ENCODE data around the gene TARBP1.
"Not testable (repeated sequence)": the region's sequence is repeated elsewhere in the genome, so short reads cannot be mapped to it uniquely, and the experiment has no call there.

TARBP1 gene

GRCh38 chr1:234507089-234507488 is 28.1 kb upstream of the TARBP1 start:
- DNase-seq (ENCODE audit: low read depth in 2 of 2) = no peak

DNA sequence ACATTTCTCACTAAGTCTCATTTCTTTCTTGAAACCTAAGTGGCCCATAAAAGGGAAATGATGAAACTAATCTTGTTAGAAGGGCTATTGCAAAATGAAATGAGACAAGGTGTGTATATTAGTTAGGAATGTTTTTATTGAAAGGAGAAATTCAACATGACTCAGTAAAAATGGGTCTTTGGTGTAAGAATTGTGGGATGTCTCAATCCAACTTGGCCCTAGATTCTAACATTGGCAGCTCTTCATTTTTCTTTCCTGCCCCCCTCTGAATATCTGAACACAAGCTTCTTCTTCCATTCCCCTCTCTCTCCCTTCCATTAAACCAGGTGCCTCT is 26.8 kb upstream of the TARBP1 start:
- no peak for DNase-seq (ENCODE audit: low read depth in 2 of 2)

GRCh38 chr1:234504969-234505768 is 26.2 kb upstream of the TARBP1 start:
- no peak for DNase-seq (ENCODE audit: low read depth in 2 of 2)

GRCh38 chr1:234504251-234504650 is 25.3 kb upstream of the TARBP1 start:
- not testable (repeated sequence) for DNase-seq (ENCODE audit: low read depth in 2 of 2)

- DNase-seq (ENCODE audit: low read depth in 2 of 2) = no peak
These were observed 24.4 kb upstream of the TARBP1 start for GRCh38 chr1:234503193-234504050.

DNA sequence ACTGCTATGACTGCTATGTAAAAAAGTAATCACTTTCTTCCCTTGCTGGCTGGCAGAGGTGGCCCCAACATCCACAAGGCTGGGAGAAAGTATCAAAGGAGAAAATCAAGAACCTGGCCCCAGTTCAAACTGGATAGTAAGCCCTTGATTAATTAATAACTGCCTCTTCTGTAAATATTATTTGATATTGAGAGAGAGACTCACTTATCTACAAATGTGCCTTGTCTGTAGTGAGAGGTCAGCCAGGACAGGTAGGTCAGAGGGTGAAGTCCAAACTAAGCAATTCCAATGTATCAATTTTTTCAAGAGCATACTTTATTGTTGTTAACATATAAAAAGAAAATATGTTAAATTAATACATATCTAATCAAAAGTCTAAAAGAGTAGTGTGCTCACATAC is 23.8 kb upstream of the TARBP1 start:
- no peak for DNase-seq (ENCODE audit: low read depth in 2 of 2)

DNA sequence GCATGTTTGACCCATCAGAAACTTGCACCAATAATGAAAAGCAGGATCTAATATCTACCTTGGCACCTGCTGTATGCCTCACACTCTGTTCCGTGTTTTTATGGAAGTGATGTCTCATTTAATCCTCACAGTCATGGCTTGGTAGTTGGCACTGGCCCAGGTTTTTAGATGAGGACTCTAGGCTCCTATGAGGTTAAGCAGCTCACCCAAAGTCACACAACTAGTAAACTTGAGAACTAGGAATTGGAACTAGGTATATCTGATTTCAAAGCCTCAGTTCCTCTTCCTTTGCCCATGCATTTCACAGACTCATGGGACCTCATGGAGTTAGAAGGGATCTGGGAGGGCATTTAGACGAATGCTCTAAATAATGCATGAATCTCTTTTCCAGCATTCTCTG is 21.3 kb upstream of the TARBP1 start:
- no peak for DNase-seq (ENCODE audit: low read depth in 2 of 2)

- no peak for DNase-seq (ENCODE audit: low read depth in 2 of 2)
These were observed 20.9 kb upstream of the TARBP1 start for GRCh38 chr1:234499943-234500245.

GRCh38 chr1:234499119-234499942 is 20.4 kb upstream of the TARBP1 start:
- DNase-seq (ENCODE audit: low read depth in 2 of 2) = peak; percentile 53 to 67

- DNase-seq (ENCODE audit: low read depth in 2 of 2) = no peak
These were observed 19.6 kb upstream of the TARBP1 start for GRCh38 chr1:234498448-234499118.

GRCh38 chr1:234497589-234497988 is 18.6 kb upstream of the TARBP1 start:
- DNase-seq (ENCODE audit: low read depth in 2 of 2) = no peak

- no peak for DNase-seq (ENCODE audit: low read depth in 2 of 2)
These were observed 16.4 kb upstream of the TARBP1 start for GRCh38 chr1:234495231-234495990.

- no peak for DNase-seq (ENCODE audit: low read depth in 2 of 2)
These were observed 15.1 kb upstream of the TARBP1 start for GRCh38 chr1:234494049-234494448.

DNA sequence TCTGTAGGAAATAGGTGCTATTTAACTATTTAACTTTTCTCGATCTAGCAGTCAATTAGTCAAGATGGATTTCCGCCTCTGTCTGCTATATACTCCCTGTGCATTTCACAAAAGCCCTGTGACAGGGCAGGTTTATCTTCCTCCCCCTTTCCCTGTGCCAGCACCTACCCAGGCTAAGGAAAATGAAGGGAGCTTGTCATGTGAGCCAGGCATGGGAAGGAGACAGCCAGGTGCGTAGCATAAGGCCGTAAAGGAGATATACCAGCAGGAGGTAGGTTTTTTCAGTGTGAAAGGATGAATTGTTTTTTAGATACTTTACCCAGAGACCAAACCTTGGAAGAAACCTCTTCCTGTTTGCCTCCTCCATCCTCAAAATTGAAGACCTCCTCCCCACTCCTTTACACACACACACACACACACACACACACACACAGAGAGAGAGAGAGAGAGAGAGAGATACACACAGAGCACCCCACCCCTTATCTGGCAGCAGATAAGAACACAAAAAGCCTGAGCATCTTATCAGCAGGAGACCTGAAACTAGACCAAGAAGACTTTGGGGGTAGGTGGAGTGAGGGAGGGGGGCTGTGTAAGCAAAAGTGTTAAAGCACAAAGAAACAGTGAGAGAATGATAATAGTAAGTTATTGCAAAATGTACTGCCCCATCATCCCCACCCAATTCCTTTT is 12.0 kb upstream of the TARBP1 start:
- no peak for DNase-seq (ENCODE audit: low read depth in 2 of 2)

- DNase-seq (ENCODE audit: low read depth in 2 of 2) = no peak
These were observed 10.7 kb upstream of the TARBP1 start for GRCh38 chr1:234489698-234490077.

DNA sequence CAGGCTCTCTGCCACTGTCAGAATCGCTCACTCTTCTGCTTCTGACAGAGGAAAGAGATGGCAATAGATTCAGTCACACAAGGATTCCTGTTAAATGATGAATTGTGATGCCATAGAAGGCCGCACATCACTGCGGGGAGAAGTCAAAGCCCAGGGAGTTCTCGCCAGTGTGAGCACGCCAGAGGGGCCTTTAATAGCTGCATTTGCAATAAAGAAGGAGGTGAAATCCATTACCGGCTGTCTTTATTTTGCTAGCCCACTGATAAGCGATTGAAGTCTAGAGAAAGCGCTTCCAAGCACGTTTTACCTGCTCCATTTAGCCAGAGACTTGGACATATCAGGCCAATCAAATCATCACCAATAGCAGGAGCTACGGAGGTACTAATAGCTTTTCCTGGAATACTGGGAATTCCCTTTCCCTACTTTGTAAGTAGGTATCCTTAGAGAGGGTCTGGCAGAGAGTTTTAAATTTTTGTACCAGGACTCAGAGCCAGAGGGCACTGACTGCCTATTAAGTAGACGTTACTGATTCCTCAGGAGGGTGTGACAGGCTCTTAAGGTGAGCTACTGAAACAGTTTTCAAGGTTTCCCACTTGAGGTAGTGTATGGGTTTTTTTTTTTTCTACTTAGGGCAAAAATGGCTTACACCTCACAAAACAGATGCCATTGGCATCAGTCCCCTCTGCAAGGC is 10.2 kb upstream of the TARBP1 start:
- DNase-seq (ENCODE audit: low read depth in 2 of 2) = no peak

- no peak for DNase-seq (ENCODE audit: low read depth in 2 of 2)
These were observed 9.4 kb upstream of the TARBP1 start for GRCh38 chr1:234488054-234489006.

All from stimulated activated CD8-positive, alpha-beta memory T cell treated with anti-CD3 and anti-CD28 coated beads, Interleukin-15, amount 100 ng/mL, for 4 hours (primary cell).